GM10266 (cell line): ENCODE data around the gene PDLIM5.

ENCODE experiments used
- DNase-seq: peaks from one replicate; pipeline ENCODE4 v3.0.0; 2012; ENCODE audit errors: extremely low spot score
- CTCF ChIP-seq: IDR thresholded peaks from 2 replicates; pipeline ENCODE4 v1.5.1; 2012; ENCODE audit warnings: mild to moderate bottlenecking, low read depth; ENCODE audit not compliant: control insufficient read depth, insufficient read depth; ENCODE audit errors: missing control alignments

The PDLIM5 gene

GRCh38 chr4:94665500-94666404, 214.0 kb downstream of the PDLIM5 start:
- no peak for TF ChIP-seq CTCF
- DNase-seq: no peak

GRCh38 chr4:94668724-94669123, 217.0 kb downstream of the PDLIM5 start:
- TF ChIP-seq CTCF: no peak
- no peak for DNase-seq

GRCh38 chr4:94669672-94670664, 218.2 kb downstream of the PDLIM5 start:
- TF ChIP-seq CTCF: no peak
- DNase-seq: no peak

GRCh38 chr4:94671113-94671512, 219.4 kb downstream of the PDLIM5 start:
- no peak for TF ChIP-seq CTCF
- no peak for DNase-seq

- DNase-seq: no peak
- TF ChIP-seq CTCF: no peak
Observed at GRCh38 chr4:94673961-94674360, 222.2 kb downstream of the PDLIM5 start.

- no peak for TF ChIP-seq CTCF
- no peak for DNase-seq
Observed at GRCh38 chr4:94676970-94677369, 225.2 kb downstream of the PDLIM5 start.
